GM23338 (cell line): ENCODE results near the gene AOPEP. TPM values are rescaled to one million over a fixed set of nuclear protein-coding genes. Genes with fewer than 3 reads are reported as not detected.

Source experiments
- ATAC-seq: fragments of 200-7000 bp; cut with Tn5 transposase; 3 replicates; pipeline ENCODE4 v1.9.1; 2020
- DNase-seq: peaks from one replicate; pipeline ENCODE4 v3.0.0-alpha.2; 2015; ENCODE audit warnings: low spot score
- H2AFZ ChIP-seq: fragments of 200-600 bp; sonication (generic); 2 replicates; pipeline ENCODE4 v1.8.0; 2016; ENCODE audit warnings: antibody characterized with exemption, mild to moderate bottlenecking, moderate library complexity
- H3F3A ChIP-seq: fragments of 200-600 bp; sonication (generic); replicated peaks from 2 replicates; pipeline ENCODE4 v1.8.0; 2017; ENCODE audit warnings: antibody characterized with exemption, mixed run types, low read depth
- H3K27ac ChIP-seq: fragments of 200-600 bp; sonication (generic); 2 replicates; pipeline ENCODE4 v1.6.1; 2016; ENCODE audit warnings: low read depth
- H3K27me3 ChIP-seq: fragments of 200-600 bp; sonication (generic); 2 replicates; pipeline ENCODE4 v1.8.0; 2016; ENCODE audit warnings: mild to moderate bottlenecking, mixed run types, moderate library complexity; ENCODE audit not compliant: insufficient read depth
- H3K36me3 ChIP-seq: fragments of 200-600 bp; sonication (generic); 2 replicates; pipeline ENCODE4 v1.8.0; 2016; ENCODE audit warnings: mild to moderate bottlenecking; ENCODE audit not compliant: insufficient read depth
- H3K4me1 ChIP-seq: fragments of 200-600 bp; sonication (generic); 2 replicates; pipeline ENCODE4 v1.8.0; 2016; ENCODE audit warnings: mild to moderate bottlenecking, moderate library complexity; ENCODE audit not compliant: insufficient read depth
- H3K4me2 ChIP-seq: fragments of 200-600 bp; sonication (generic); 2 replicates; pipeline ENCODE4 v1.7.1; 2017; ENCODE audit warnings: mixed run types
- H3K4me3 ChIP-seq: fragments of 200-600 bp; sonication (generic); 2 replicates; pipeline ENCODE4 v1.6.1; 2016; ENCODE audit warnings: mixed run types
- H3K79me2 ChIP-seq: fragments of 200-600 bp; sonication (generic); replicated peaks from 2 replicates; pipeline ENCODE4 v1.8.0; 2017; ENCODE audit warnings: mild to moderate bottlenecking; ENCODE audit not compliant: insufficient read depth
- H3K9me2 ChIP-seq: fragments of 200-600 bp; sonication (generic); 2 replicates; pipeline ENCODE4 v1.8.0; 2017; ENCODE audit not compliant: insufficient read depth
- H4K20me1 ChIP-seq: fragments of 200-600 bp; sonication (generic); replicated peaks from 2 replicates; pipeline ENCODE4 v1.8.0; 2017; ENCODE audit warnings: mild to moderate bottlenecking; ENCODE audit not compliant: insufficient read depth
- H3K27ac Mint-ChIP-seq: 2 replicates; pipeline ENCODE4 v1.8.0; 2020; ENCODE audit warnings: inconsistent platforms, mild to moderate bottlenecking, moderate library complexity, mixed read lengths
- H3K27me3 Mint-ChIP-seq: 3 replicates; pipeline ENCODE4 v1.8.0; 2022; ENCODE audit warnings: low read depth, mild to moderate bottlenecking, moderate library complexity, mixed read lengths, inconsistent platforms; ENCODE audit not compliant: insufficient read depth, poor library complexity
- H3K36me3 Mint-ChIP-seq: 3 replicates; pipeline ENCODE4 v1.8.0; 2021; ENCODE audit warnings: low read depth, mild to moderate bottlenecking, inconsistent platforms, moderate library complexity, mixed read lengths
- H3K4me1 Mint-ChIP-seq: 3 replicates; pipeline ENCODE4 v1.8.0; 2020; ENCODE audit warnings: mild to moderate bottlenecking, inconsistent platforms, mixed read lengths
- H3K4me3 Mint-ChIP-seq: 3 replicates; pipeline ENCODE4 v1.8.0; 2021; ENCODE audit warnings: moderate library complexity, mild to moderate bottlenecking, inconsistent platforms, mixed read lengths
- H3K9me3 Mint-ChIP-seq: 3 replicates; pipeline ENCODE4 v1.8.0; 2020; ENCODE audit warnings: moderate library complexity, mild to moderate bottlenecking, inconsistent platforms, mixed read lengths
- CREB1 ChIP-seq: fragments of 250-450 bp; sonication (Bioruptor Pico); IDR thresholded peaks from 2 replicates; pipeline ENCODE4 v1.5.0; 2020; ENCODE audit warnings: low read depth, mild to moderate bottlenecking, moderate library complexity
- CTCF ChIP-seq, 2 experiments: fragments of 200-600 bp in 1 of 2; sonication (generic) in 1 of 2; conservative IDR thresholded peaks; 2 replicates each; pipeline versions ENCODE4 v1.5.1 to v1.6.1; 2016 to 2017; ENCODE audit warnings: antibody characterized with exemption in 2 of 2, low read depth in 2 of 2, mild to moderate bottlenecking in 2 of 2, moderate library complexity in 1 of 2
- ETS1 ChIP-seq: IDR thresholded peaks from 2 replicates; pipeline ENCODE4 v1.6.1; 2016; ENCODE audit warnings: antibody characterized with exemption
- EZH2 ChIP-seq: fragments of 200-600 bp; sonication (generic); IDR thresholded peaks from one replicate; pipeline ENCODE4 v1.8.0; 2017; ENCODE audit warnings: antibody characterized with exemption, mild to moderate bottlenecking, low read depth; ENCODE audit not compliant: unreplicated experiment
- EZH2phosphoT487 ChIP-seq: fragments of 200-600 bp; sonication (generic); IDR thresholded peaks from one replicate; pipeline ENCODE4 v1.8.1; 2018; ENCODE audit warnings: antibody characterized with exemption; ENCODE audit not compliant: unreplicated experiment
- JUNB ChIP-seq: IDR thresholded peaks from one replicate; pipeline ENCODE4 v1.6.1; 2016; ENCODE audit warnings: antibody characterized with exemption; ENCODE audit not compliant: unreplicated experiment
- NANOG ChIP-seq: IDR thresholded peaks from 2 replicates; pipeline ENCODE4 v1.6.1; 2016; ENCODE audit warnings: antibody characterized with exemption, borderline replicate concordance
- POLR2AphosphoS5 ChIP-seq: IDR thresholded peaks from 2 replicates; pipeline ENCODE4 v1.6.1; 2016; ENCODE audit warnings: antibody characterized with exemption, low read depth
- REST ChIP-seq: IDR thresholded peaks from one replicate; pipeline ENCODE4 v1.6.1; 2018; ENCODE audit warnings: antibody characterized with exemption; ENCODE audit not compliant: unreplicated experiment
- STAT1 ChIP-seq: IDR thresholded peaks from one replicate; pipeline ENCODE4 v1.6.1; 2016; ENCODE audit warnings: antibody characterized with exemption; ENCODE audit not compliant: unreplicated experiment
- ZNF114 ChIP-seq: fragments of 250-450 bp; sonication (Bioruptor Pico); IDR thresholded peaks from 2 replicates; pipeline ENCODE4 v1.5.0; 2020; ENCODE audit warnings: mild to moderate bottlenecking, moderate library complexity
- ZNF331 ChIP-seq: fragments of 250-450 bp; sonication (Bioruptor Pico); IDR thresholded peaks from 2 replicates; pipeline ENCODE4 v1.5.0; 2020; ENCODE audit warnings: low read depth, mild to moderate bottlenecking, moderate library complexity
- ZNF462 ChIP-seq: fragments of 250-450 bp; sonication (Bioruptor Pico); IDR thresholded peaks from 2 replicates; pipeline ENCODE4 v1.5.0; 2020; ENCODE audit warnings: mild to moderate bottlenecking, moderate library complexity
- polyA plus RNA-seq: library from polyadenylated mRNA; unstranded; fragments of >200 nt; fragmentation: Nextera tagmentation; extraction: Ambion mirVana; gene quantifications from 2 replicates; pipeline ENCODE4 v1.2.1, GENCODE V29; 2016
- total RNA-seq: library from RNA; depleted of rRNA; stranded (reverse); fragments of >200 nt; shearing (Covaris generic); gene quantifications from 2 replicates; pipeline ENCODE4 v1.2.3, GENCODE V29; 2014

The AOPEP gene
- total and polyA plus RNA-seq, 2 experiments from 2014 or later: 7.0 to 16.5 TPM

- Mint-ChIP-seq H3K9me3 (no peaks in the 10 kb centered on the region; the same call in 2 of the 3 replicates), H3K27ac (no peak overlapping the region; the same call in 1 of the 2 replicates), H3K4me3 (no peak overlapping the region), H3K27me3 (no peaks in the 10 kb centered on the region), H3K4me1 (no peaks in the 10 kb centered on the region), H3K36me3 (peaks cover 3% of the 10 kb centered on the region; the same call in 1 of the 3 replicates)
- ATAC-seq: no peak
- DNase-seq: no peak
- H2AFZ ChIP-seq: no peak overlapping the region
- H3K4me1 ChIP-seq: no peaks in the 10 kb centered on the region
- no peaks in the 10 kb centered on the region; the same call in 1 of the 2 replicates for H4K20me1 ChIP-seq
- H3K27me3 ChIP-seq: no peaks in the 10 kb centered on the region
- H3K9me2 ChIP-seq: no peaks in the 10 kb centered on the region
- no peaks in the 10 kb centered on the region for H3F3A ChIP-seq
- no peak overlapping the region for H3K4me2 ChIP-seq
- peaks cover 8% of the 10 kb centered on the region for H3K79me2 ChIP-seq
- TF ChIP-seq CTCF (conservative IDR thresholded peaks at IDR 0.05; ENCODE audit: low read depth in 2 of 2) (no peak), NANOG (no peak), CREB1 (no peak), ZNF462 (no peak), ETS1 (no peak), EZH2 (no peak), ZNF114 (no peak), REST (no peak), EZH2phosphoT487 (no peak), STAT1 (no peak), ZNF331 (no peak), POLR2AphosphoS5 (no peak), JUNB (no peak)
- no peak overlapping the region for H3K4me3 ChIP-seq
- H3K36me3 ChIP-seq: no peaks in the 10 kb centered on the region
- no peak overlapping the region for H3K27ac ChIP-seq
These were observed 16.8 kb downstream of the AOPEP start for GRCh38 chr9:94743035-94743954.
